Measurements from ENCODE around the gene MAX. TPM values are rescaled to one million over a fixed set of nuclear protein-coding genes. Genes with fewer than 3 reads are reported as not detected.

Gene MAX
- total RNA-seq, 1 experiment from 2014 or later = 72.9 TPM

GRCh38 chr14:65062096-65063075, 39.9 kb downstream of the MAX start:
- Histone ChIP-seq H3K18ac (ENCODE audit: insufficient read length, low read depth, low read length) (no peak overlapping the region), H3K14ac (ENCODE audit: insufficient read depth, low read length) (no peak overlapping the region), H3K23me2 (ENCODE audit: insufficient read length, low read depth, low read length, poor library complexity, severe bottlenecking) (no peaks in the 10 kb centered on the region), H4K20me1 (ENCODE audit: control insufficient read depth, insufficient read depth, insufficient read length) (no peaks in the 10 kb centered on the region), H3K4ac (ENCODE audit: low read depth, low read length) (no peak overlapping the region), H3K4me1 (ENCODE audit: insufficient read depth, low read length) (no peaks in the 10 kb centered on the region), H3K23ac (ENCODE audit: insufficient read length, low read depth, low read length) (no peak overlapping the region), H2BK12ac (ENCODE audit: insufficient read length, low read depth, low read length) (no peak overlapping the region), H4K8ac (replicated peaks; ENCODE audit: insufficient read length, low read depth, low read length) (no peak overlapping the region), H3K79me2 (ENCODE audit: insufficient read depth, low read length) (no peaks in the 10 kb centered on the region), H3K9me3 (ENCODE audit: control insufficient read depth, low read depth, low read length) (no peaks in the 10 kb centered on the region), H2BK15ac (ENCODE audit: low read depth, low read length) (no peak overlapping the region), H3K27me3 (ENCODE audit: insufficient read depth, low read length) (no peaks in the 10 kb centered on the region), H4K91ac (ENCODE audit: insufficient read length, low read depth, low read length) (no peak overlapping the region), H2BK120ac (ENCODE audit: low read depth, low read length, poor library complexity, severe bottlenecking) (no peak overlapping the region), H3K4me2 (ENCODE audit: insufficient read depth, insufficient read length, low read length) (no peak overlapping the region), H4K5ac (ENCODE audit: insufficient read length, low read depth, low read length) (no peak overlapping the region), H2BK5ac (ENCODE audit: insufficient read length, low read length) (no peak overlapping the region), H2BK20ac (ENCODE audit: low read depth, low read length, poor library complexity, severe bottlenecking) (no peak overlapping the region), H3T11ph (ENCODE audit: low read length) (no peak overlapping the region), H3K79me1 (ENCODE audit: insufficient read depth, low read depth, low read length, poor library complexity, severe bottlenecking) (no peaks in the 10 kb centered on the region), H2AK5ac (ENCODE audit: insufficient read length, low read length) (no peak overlapping the region), H3K56ac (ENCODE audit: insufficient read length, low read depth, low read length) (no peak overlapping the region), H3K9ac (ENCODE audit: extremely low read depth, insufficient read length, low read length) (no peak overlapping the region), H2AFZ (ENCODE audit: low read length) (no peak overlapping the region), H3K27ac (ENCODE audit: insufficient read length, low read depth, low read length) (no peak overlapping the region)
- Mint-ChIP-seq H3K9me3 (no peaks in the 10 kb centered on the region), H3K27ac (peak overlapping the region in 2 of 3 experiments; percentile 34 to 54; a peak in 1 of 7 replicates), H3K27me3 (ENCODE audit: low read depth) (no peaks in the 10 kb centered on the region), H3K36me3 (ENCODE audit: insufficient read depth in 1 of 3, low read depth in 3 of 3) (peaks cover 29 to 59% (median 58%) of the 10 kb centered on the region in 3 experiments), H3K4me3 (no peak overlapping the region), H3K4me1 (no peaks in the 10 kb centered on the region)
- no CpG with 5 or more reads among the region's 16 CpGs for WGBS (ENCODE audit: extremely low coverage, insufficient read length, low lambda C conversion rate)
- TF ChIP-seq CTCF (conservative IDR thresholded peaks at IDR 0.05) = no peak
- no peak for DNase-seq
